T47D (cell line): Measurements from ENCODE around the gene FBXO42.
A peak's percentile ranks its signal among the peaks of the same experiment; 100 is the strongest.

Experiments used
- DNase-seq, 2 experiments: peaks; one replicate each; pipeline versions ENCODE4 v3.0.0 to v3.0.0-alpha.2; 2011 to 2012; ENCODE audit warnings: low read depth in 1 of 2, low spot score in 1 of 2
- JUND ChIP-seq: IDR thresholded peaks from 2 replicates; pipeline ENCODE4 v1.6.1; 2012; ENCODE audit warnings: low read depth
- in situ Hi-C: cut with HindIII; loops from 2 replicates; pipeline ENCODE4 v1.10.0; 2016; ENCODE audit warnings: low sequenced_read_pairs, low pct_unique_long_range_greater_than_20kb

FBXO42 gene

DNA sequence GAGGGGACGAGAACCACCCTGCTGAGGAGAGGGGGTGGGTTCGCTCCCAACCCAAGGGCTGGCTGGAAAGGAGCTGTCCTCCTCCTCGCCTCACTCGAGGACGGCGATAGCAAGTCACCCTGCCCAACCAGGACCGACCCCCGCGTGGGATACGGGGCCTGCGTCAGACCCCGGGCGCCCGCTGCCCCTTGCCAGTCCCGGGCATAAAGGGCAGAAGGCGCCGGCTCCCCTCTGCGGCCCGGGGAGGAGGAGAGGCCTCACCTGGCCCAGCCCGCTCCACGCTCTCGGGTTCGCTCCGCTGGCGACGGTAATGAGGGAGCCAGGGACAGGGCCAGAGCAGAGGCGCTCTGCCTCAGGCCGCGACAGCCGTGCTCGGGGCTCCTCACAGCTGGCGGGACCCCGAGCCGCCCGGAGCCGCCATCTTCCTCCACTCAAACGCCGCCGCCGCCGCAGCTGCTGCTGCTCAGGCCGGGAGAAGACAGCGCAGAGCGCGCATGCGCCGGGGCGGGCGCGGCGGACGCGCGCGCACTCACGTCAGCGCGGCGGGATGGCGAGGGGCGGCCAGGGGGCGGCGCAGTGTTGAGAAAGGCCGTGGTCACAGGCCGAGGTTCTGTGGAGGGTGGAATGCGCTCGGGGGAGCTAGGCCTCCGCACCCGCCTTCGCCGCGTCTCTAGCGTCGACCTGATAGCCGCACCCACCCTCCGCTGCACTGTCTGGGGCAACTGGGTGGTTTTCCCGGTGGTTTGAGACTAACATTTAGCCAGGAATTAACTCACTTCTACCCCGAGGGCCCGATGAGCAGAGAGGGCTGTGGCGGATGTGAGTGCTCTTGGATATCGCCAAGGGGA lies at the start of gene FBXO42:
Gene FBXO42, minus strand, starts transcription at position 487 of the 848 bp plus-strand sequence. CDS start 37,062 bp downstream, outside the sequence.
- in situ Hi-C loops = no loop called here
- DNase-seq = peak; percentile 57 to 90
- TF ChIP-seq JUND = no peak

DNA sequence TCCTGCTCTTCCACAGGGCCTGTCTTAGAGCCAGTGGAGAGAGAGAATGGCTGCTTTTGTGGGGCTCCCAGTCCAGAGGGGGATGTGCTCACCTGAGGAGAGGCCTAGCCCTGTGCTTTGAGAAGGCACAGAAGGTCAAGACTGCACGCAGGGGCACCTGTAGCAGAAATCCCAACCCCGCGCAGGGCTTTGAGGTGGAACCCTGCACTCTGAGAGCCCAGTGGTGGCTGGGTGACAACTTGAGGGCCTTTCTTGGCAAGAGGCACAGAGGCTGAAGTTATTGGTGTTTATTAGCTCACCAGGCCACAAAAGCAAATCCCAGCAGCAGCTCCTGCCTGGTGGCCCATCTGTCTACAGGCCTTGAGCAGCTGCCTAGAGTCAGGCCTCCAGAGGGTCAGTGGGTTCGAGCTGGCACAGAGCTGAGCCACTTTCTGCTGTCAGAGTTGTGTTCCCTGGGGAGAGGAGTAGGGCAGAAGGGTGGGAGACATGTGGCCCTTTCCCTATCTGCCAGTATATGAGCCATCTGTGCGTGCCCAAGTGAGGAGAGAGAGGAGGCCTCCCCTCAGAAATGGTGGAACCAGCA lies 46.2 kb upstream of the FBXO42 start:
- no peak for DNase-seq
- in situ Hi-C loops = no loop called here
- TF ChIP-seq JUND = no peak

DNA sequence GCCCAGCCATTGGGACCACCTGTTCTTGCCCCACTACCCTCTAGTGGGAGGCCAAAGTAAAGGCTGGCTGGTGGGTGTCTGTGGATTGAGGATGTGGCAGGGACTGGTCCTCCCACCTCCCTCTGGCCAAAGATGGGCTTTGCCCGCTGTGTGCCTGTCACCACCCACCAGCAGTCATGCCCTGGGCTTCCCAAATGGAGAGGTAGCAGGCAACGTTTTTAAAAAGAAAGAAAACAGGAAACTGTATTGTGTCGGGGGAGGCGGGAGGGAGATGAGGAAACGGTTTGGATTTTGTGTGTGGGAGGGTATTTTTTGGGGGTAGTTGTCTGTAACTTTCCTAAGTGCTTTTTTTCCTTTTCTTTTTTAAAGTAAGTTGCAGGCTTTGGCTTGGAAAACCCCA lies 44.8 kb upstream of the FBXO42 start:
- in situ Hi-C loops = no loop called here
- no peak for DNase-seq
- TF ChIP-seq JUND = no peak

DNA sequence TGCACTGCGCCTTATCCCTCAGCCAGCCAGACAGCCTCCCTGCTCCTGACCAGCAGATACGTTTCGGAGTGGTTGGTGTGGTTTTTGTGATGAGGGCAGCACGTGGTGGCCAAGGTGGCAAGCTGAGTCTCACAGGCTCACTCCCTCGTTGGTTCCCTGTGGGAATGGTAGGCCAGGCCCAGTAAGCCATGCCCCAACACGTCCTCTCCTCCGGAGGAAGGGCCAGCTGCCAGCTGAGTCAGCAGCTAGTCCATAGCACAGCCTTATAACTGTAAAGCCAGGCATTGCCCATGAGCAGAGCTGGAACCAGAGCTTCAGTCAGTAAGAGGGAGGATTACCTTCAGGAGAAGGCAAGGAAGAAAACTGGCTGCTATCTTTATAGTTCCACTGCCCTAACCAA lies 44.3 kb upstream of the FBXO42 start:
- in situ Hi-C loops = no loop called here
- TF ChIP-seq JUND = no peak
- peak in 1 of 2 experiments; percentile 12 for DNase-seq

DNA sequence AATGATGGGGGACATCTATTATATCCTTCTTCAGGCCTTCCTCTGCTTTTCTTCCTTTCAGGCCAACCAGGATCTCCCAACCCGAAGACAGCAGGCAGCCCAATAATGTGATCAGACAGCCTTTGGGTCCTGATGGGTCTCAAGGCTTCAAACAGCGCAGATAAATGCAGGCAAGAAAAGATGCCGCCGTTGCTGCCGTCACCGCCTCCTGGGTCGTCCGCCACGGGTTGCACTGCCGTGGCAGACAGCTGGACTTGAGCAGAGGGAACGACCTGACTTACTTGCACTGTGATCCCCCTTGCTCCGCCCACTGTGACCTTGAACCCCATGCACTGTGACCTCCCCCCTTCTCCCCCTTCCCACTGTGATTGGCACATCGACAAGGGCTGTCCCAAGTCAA lies 42.7 kb upstream of the FBXO42 start:
- TF ChIP-seq JUND = no peak
- in situ Hi-C loops = no loop called here
- DNase-seq = no peak

DNA sequence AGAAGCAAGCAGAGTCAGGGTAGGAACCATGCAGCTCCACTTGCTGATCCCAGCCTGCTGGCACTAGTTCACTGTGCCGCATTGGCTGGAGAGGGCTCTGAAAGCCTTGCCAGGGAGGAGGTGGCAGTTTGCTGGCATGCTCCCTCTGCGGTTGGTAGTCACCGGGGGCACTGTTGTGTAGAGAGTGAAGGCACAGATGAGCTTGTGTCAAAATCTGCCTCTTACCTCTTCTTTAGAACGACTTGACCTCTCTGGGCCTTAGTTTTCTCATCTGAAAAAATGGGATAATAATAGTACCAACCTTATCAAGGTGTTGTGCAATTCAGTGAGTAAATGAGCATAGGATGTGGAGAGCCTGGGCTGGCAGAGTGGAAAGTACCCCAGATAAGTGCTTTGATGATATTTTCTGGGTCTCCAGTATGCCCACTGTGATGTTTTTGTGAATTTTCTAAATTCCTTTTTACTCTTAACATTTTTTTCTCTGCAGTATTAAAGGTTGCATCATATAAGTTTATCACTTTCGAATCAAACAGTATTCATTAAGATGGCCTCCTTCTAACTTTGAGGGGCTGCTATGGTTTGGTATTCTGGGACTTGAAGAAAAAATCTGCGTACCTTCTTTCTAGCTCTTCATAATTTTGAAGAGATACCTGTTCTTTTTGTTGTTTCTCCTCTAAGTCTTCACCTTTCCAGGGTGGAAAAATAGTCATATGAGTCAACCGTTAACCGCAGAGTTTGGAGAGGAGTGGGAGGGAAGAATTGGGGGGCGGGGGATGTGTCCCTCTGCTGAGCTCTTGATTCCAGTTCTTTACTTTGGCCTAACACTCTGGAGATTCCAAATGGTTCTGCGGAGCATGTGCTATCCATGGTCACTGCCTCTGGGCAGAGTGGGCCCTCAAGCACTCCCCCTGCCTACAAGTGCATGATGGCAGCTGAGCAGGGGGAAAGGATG lies 41.6 kb upstream of the FBXO42 start:
- in situ Hi-C loops = no loop called here
- DNase-seq = no peak
- TF ChIP-seq JUND = no peak

DNA sequence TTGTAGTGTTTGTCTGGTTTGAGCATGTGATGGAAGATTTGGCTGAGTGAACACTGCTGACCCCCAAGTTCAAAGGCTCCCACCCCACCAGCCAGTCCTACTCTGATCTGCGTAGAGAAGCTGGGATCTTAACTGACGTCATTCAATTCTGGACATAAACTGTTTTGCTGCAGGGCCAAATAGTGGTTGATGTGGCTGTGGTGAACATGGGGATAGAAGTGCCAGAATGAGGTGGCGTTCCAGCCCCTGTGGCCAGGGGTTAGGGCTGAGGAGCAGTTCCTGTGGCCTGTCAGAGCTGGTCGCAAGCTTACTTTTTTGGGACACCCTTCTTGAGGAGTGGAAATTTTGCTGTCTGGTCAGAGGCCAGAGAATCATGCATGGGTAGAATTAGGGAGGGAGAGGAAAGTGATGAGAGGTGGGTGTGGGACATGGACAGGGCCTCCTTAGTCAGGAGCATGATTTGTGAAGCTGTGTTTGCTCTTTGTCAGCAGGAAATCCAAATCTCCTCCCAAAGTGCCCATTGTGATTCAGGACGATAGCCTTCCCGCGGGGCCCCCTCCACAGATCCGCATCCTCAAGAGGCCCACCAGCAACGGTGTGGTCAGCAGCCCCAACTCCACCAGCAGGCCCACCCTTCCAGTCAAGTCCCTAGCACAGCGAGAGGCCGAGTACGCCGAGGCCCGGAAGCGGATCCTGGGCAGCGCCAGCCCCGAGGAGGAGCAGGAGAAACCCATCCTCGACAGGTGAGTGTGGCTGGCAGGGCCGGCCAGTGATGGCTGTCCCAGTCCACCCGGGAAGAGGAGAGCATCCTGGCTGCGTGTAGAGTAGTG lies 40.7 kb upstream of the FBXO42 start:
- DNase-seq = no peak
- no peak for TF ChIP-seq JUND
- in situ Hi-C loops = no loop called here

DNA sequence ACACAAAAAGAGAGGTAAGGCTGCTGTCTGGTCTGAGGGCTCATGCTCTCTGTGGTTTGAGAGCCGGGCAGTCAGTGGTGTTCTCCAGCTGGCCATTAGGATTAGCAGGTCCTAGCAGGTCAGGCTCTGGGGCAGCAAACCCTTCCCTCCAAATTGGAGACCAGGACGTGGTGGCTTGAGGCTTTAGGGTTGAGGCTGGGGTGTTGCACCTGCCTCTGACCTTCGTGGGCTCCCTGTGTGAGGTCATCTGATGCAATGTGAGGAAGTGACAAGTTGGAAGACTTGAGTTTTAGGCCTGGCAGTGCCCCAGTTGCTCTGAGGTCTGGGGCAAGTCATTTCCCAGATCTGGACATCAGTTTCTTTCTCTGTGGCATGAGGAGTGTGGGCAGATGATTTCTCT lies 39.1 kb upstream of the FBXO42 start:
- in situ Hi-C loops = no loop called here
- no peak for DNase-seq
- no peak for TF ChIP-seq JUND

DNA sequence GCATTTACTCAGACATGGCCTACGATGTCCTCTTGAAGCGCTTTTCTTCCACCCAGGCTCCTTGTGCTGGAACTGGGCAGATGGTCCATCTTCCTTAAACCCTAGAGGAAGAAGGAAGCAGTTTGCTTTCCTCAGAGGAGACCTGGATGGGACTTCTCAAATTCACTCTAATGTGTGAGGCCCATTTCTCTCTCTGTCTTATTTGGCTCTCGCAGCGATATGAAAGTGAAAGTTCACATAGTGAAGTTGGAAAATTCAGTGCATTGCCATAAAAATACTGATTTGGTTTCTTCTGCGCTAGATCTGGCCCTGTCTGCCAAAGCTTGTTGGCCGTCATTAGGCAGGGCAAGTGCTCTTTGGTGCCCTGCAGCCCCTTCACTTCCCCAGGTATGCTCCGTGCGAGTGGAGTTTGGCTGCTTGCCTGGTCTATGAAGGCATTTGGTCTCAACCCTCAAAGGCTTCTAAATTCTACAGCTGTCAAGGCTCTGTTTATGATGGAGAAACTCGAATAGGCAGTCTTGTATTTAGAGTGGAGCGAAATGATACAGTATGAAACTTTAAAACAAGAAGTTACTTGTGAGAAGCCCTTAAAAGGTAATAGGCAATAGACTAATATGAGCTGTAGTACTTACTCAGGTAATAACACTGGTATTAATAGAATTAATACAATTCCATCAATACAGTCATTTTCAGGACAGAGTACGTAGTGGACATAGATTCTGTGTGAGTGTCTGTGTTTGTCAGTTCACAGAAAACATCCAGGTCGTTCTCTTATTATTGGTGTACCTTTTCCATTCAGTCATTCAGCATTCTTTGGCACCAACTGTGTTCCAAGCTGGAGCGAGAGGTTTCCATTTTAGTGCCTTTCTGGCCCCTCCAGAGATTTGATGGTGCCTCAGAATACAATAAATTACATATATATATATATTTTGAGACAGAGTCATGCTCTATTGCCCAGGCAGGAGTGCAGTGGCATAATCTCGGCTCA lies 35.2 kb upstream of the FBXO42 start:
- TF ChIP-seq JUND = no peak
- in situ Hi-C loops = no loop called here
- DNase-seq = no peak

DNA sequence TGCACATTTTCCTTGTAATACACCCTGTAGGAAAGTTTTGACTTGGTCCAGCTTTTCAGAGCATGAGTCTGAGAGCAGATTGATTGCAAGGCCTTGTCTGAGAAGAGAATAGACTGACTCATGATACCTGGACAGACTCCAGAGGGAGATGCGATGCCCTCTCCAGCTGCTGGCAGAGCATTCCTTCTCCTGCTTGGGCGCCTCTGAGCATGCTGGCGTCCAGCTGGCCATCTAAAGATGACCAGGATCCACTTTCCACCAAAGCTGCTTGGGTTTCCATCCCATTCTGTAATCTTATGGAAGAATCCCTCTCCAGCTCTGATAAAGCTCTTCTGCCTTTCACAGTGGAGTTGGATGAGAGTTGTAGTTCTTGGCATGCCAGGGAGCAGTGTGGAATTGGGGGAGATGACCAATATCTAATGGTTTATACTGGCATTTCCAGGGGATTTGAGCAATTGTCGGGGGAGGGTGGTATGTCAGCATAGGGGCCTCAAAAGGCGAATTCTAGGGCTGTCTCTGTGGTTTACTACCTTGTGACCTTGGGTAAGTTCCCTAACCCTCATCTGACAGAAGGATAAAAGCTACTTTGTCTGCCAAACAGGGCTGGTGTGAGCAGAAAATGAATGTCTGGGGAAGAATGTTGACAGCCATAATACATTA lies 34.3 kb upstream of the FBXO42 start:
- in situ Hi-C loops = no loop called here
- TF ChIP-seq JUND = no peak

More for the DNA sequence above, 34.3 kb upstream of the FBXO42 start:
- DNase-seq = no peak
